PFSK-1 (cell line): ENCODE data around the gene ZBTB25.

Experiments used
- POLR2AphosphoS5 ChIP-seq: IDR thresholded peaks from 2 replicates; pipeline ENCODE4 v1.6.1; 2012; ENCODE audit warnings: low read depth, mild to moderate bottlenecking, control low read depth, low read length, moderate library complexity
- REST ChIP-seq, 2 experiments: IDR thresholded peaks; 2 replicates each; pipeline versions ENCODE4 v1.6.1 to v1.8.0; 2011 to 2012; ENCODE audit warnings: low read depth in 2 of 2, low read length in 2 of 2, control low read depth in 1 of 2, inconsistent platforms in 1 of 2, mild to moderate bottlenecking in 1 of 2, moderate library complexity in 1 of 2; ENCODE audit not compliant: insufficient read depth in 1 of 2
- SIN3A ChIP-seq: IDR thresholded peaks from 2 replicates; pipeline ENCODE4 v1.6.1; 2012; ENCODE audit warnings: mild to moderate bottlenecking, low read length, moderate library complexity, borderline replicate concordance; ENCODE audit not compliant: insufficient read depth
- TAF1 ChIP-seq: IDR thresholded peaks from 2 replicates; pipeline ENCODE4 v1.6.1; 2012; ENCODE audit warnings: low read length, control low read depth, borderline replicate concordance; ENCODE audit not compliant: insufficient read depth

- no peak for TF ChIP-seq REST (IDR thresholded peaks at IDR 0.05; ENCODE audit: insufficient read depth in 1 of 2, low read depth in 2 of 2, low read length in 2 of 2)
- no peak for TF ChIP-seq POLR2AphosphoS5
- no peak for TF ChIP-seq TAF1
- no peak for TF ChIP-seq SIN3A
These were observed 5.4 kb upstream of the ZBTB25 start for GRCh38 chr14:64509036-64509435.
